Keratinocyte (primary cell): ENCODE data around the gene SNRNP25. TPM values are rescaled to one million over a fixed set of nuclear protein-coding genes. Genes with fewer than 3 reads are reported as not detected.

Experiments used
- DNase-seq: peaks from one replicate; pipeline ENCODE4 v3.0.0-alpha.2; 2011; ENCODE audit warnings: low read depth, missing footprints, low spot score
- FAIRE-seq: peaks from 2 replicates; lab custom pipeline; 2011; peaks lifted over from hg19 to GRCh38; lab: Jason Lieb, UNC
- H2AFZ ChIP-seq: 2 replicates; pipeline ENCODE4 v1.6.0; 2012; ENCODE audit warnings: low read length, control low read depth, inconsistent platforms; ENCODE audit not compliant: control insufficient read depth
- H3K27ac ChIP-seq: 2 replicates; pipeline ENCODE4 v1.5.1; 2011; ENCODE audit warnings: low read length; ENCODE audit not compliant: control insufficient read depth, insufficient read depth
- H3K27me3 ChIP-seq: 3 replicates; pipeline ENCODE4 v1.6.0; 2011; ENCODE audit warnings: low read length; ENCODE audit not compliant: control insufficient read depth, insufficient read depth; ENCODE audit errors: extremely low read depth
- H3K36me3 ChIP-seq, 2 experiments: 2 replicates in 1 of 2; 3 replicates in 1 of 2; pipeline ENCODE4 v1.5.1; 2011; ENCODE audit warnings: low read length in 2 of 2, mild to moderate bottlenecking in 1 of 2; ENCODE audit not compliant: control insufficient read depth in 2 of 2, insufficient read depth in 2 of 2; ENCODE audit errors: extremely low read depth in 1 of 2
- H3K4me1 ChIP-seq: 3 replicates; pipeline ENCODE4 v1.5.1; 2011; ENCODE audit warnings: low read length; ENCODE audit not compliant: control insufficient read depth, insufficient read depth; ENCODE audit errors: extremely low read depth
- H3K4me2 ChIP-seq: 3 replicates; pipeline ENCODE4 v1.6.0; 2011; ENCODE audit warnings: low read depth, low read length; ENCODE audit not compliant: control insufficient read depth, insufficient read depth; ENCODE audit errors: extremely low read depth
- H3K4me3 ChIP-seq, 3 experiments: fragments of 200-600 bp in 1 of 3; sonication (generic) in 1 of 3; 2 replicates in 2 of 3; 3 replicates in 1 of 3; pipeline ENCODE4 v1.5.1; 2011 to 2016; ENCODE audit warnings: low read length in 3 of 3, mild to moderate bottlenecking in 3 of 3, control low read depth in 2 of 3, inconsistent platforms in 1 of 3, low read depth in 1 of 3, mixed read lengths in 1 of 3, mixed run types in 1 of 3, moderate library complexity in 1 of 3; ENCODE audit not compliant: control insufficient read depth in 2 of 3, insufficient read depth in 2 of 3; ENCODE audit errors: extremely low read depth in 1 of 3
- H3K79me2 ChIP-seq: 2 replicates; pipeline ENCODE4 v1.6.0; 2012; ENCODE audit warnings: low read length; ENCODE audit not compliant: control insufficient read depth, insufficient read depth
- H3K9ac ChIP-seq: 3 replicates; pipeline ENCODE4 v1.6.0; 2011; ENCODE audit warnings: low read length; ENCODE audit not compliant: control insufficient read depth, insufficient read depth; ENCODE audit errors: extremely low read depth
- H3K9me1 ChIP-seq: 3 replicates; pipeline ENCODE4 v1.6.0; 2011; ENCODE audit warnings: low read length; ENCODE audit not compliant: control insufficient read depth, insufficient read depth; ENCODE audit errors: extremely low read depth
- H3K9me3 ChIP-seq: 2 replicates; pipeline ENCODE4 v1.5.1; 2012; ENCODE audit warnings: low read depth, low read length; ENCODE audit not compliant: control insufficient read depth
- H4K20me1 ChIP-seq: 3 replicates; pipeline ENCODE4 v1.6.0; 2011; ENCODE audit warnings: low read length; ENCODE audit not compliant: control insufficient read depth, insufficient read depth; ENCODE audit errors: extremely low read depth
- CTCF ChIP-seq, 3 experiments: IDR thresholded peaks in 1 of 3; conservative IDR thresholded peaks in 1 of 3; optimal IDR thresholded peaks in 1 of 3; 2 replicates in 2 of 3; 3 replicates in 1 of 3; pipeline versions ENCODE3 to v1.5.1; 2011; ENCODE audit warnings: low read length in 3 of 3, mild to moderate bottlenecking in 3 of 3, moderate library complexity in 2 of 3, control low read depth in 1 of 3, inconsistent platforms in 1 of 3; ENCODE audit not compliant: insufficient read depth in 2 of 3; ENCODE audit errors: extremely low read depth in 1 of 3
- EZH2 ChIP-seq: IDR thresholded peaks from one replicate; pipeline ENCODE4 v1.6.1; 2012; ENCODE audit warnings: inconsistent platforms, mild to moderate bottlenecking, low read length, moderate library complexity
- dilution Hi-C: fragments of 300-500 bp; cut with MboI; formaldehyde crosslinking; loops from one replicate; pipeline ENCODE4 v1.7.0; 2020; ENCODE audit warnings: low sequenced_read_pairs; ENCODE audit not compliant: extremely low pct_ligation_motif_present
- polyA plus RNA-seq, 5 experiments: library from polyadenylated mRNA; depleted of rRNA in 3 of 5; stranded (reverse) in 3 of 5; stranded (forward) in 1 of 5; unstranded in 1 of 5; fragments of >200 nt; gene quantifications; 1 replicate in 1 of 5; 2 replicates in 3 of 5; 3 replicates in 1 of 5; pipeline versions ENCODE4 v1.2.1 to v1.2.3, GENCODE V29; 2011 to 2012; ENCODE audit warnings: missing spikeins in 2 of 5, low read depth in 1 of 5, low replicate concordance in 1 of 5

The SNRNP25 gene
- polyA plus RNA-seq, 1 donor (not counting 4 experiments of a cell fraction or from before 2014, with no cell fraction given) = 45.9 TPM

GRCh38 chr16:38941-39892 is 14.4 kb upstream of the SNRNP25 start:
- DNase-seq (peak; percentile 7), FAIRE-seq (no peak)
- Histone ChIP-seq H3K27ac (no peak overlapping the region), H3K9ac (no peak overlapping the region), H3K36me3 (peaks cover 8 to 17% of the 10 kb centered on the region in 2 experiments), H3K27me3 (no peaks in the 10 kb centered on the region), H3K79me2 (no peaks in the 10 kb centered on the region), H3K4me3 (no peak overlapping the region), H3K4me1 (peaks cover 3% of the 10 kb centered on the region), H2AFZ (no peak overlapping the region), H3K4me2 (no peak overlapping the region), H4K20me1 (no peaks in the 10 kb centered on the region), H3K9me1 (no peaks in the 10 kb centered on the region), H3K9me3 (no peaks in the 10 kb centered on the region)
- no peak for TF ChIP-seq CTCF (optimal IDR thresholded peaks at IDR 0.05 in 1 of 3, IDR thresholded peaks at IDR 0.05 in 1 of 3, conservative IDR thresholded peaks at IDR 0.05 in 1 of 3; ENCODE audit: extremely low read depth in 1 of 3, insufficient read depth in 2 of 3, low read length in 3 of 3)
- TF ChIP-seq EZH2 = no peak
- dilution Hi-C loops = no loop called here

- no peak overlapping the region for H3K4me3 ChIP-seq
These were observed 12.1 kb upstream of the SNRNP25 start for GRCh38 chr16:41439-42068.

More at GRCh38 chr16:41439-42068, 12.1 kb upstream of the SNRNP25 start:
- Histone ChIP-seq H3K4me1 (peaks cover 3% of the 10 kb centered on the region), H3K9me1 (no peaks in the 10 kb centered on the region), H3K9ac (no peak overlapping the region), H3K9me3 (no peaks in the 10 kb centered on the region), H3K27me3 (no peaks in the 10 kb centered on the region), H4K20me1 (no peaks in the 10 kb centered on the region), H2AFZ (no peak overlapping the region), H3K79me2 (no peaks in the 10 kb centered on the region), H3K27ac (no peak overlapping the region), H3K36me3 (peaks cover 11 to 20% of the 10 kb centered on the region in 2 experiments), H3K4me2 (no peak overlapping the region)
- FAIRE-seq (no peak), DNase-seq (no peak)
- TF ChIP-seq EZH2 (no peak), CTCF (optimal IDR thresholded peaks at IDR 0.05 in 1 of 3, IDR thresholded peaks at IDR 0.05 in 1 of 3, conservative IDR thresholded peaks at IDR 0.05 in 1 of 3; ENCODE audit: extremely low read depth in 1 of 3, insufficient read depth in 2 of 3, low read length in 3 of 3) (no peak)
- dilution Hi-C loops = no loop called here
